ENCODE results near the gene RPL15.
"Not testable (repeated sequence)": the region's sequence is repeated elsewhere in the genome, so short reads cannot be mapped to it uniquely, and the experiment has no call there.

- not testable (repeated sequence) for TF ChIP-seq POLR2AphosphoS5 (IDR thresholded peaks at IDR 0.05; ENCODE audit: low read depth, low read length); POLR2A (IDR thresholded peaks at IDR 0.05; ENCODE audit: low read depth, low read length); TAF1 (IDR thresholded peaks at IDR 0.05; ENCODE audit: low read depth, low read length); PAX5 (IDR thresholded peaks at IDR 0.05; ENCODE audit: insufficient read depth, low read length, severe bottlenecking); SPI1 (IDR thresholded peaks at IDR 0.05; ENCODE audit: low read depth, low read length)
These were observed 1.4 kb downstream of the RPL15 start for GRCh38 chr3:23918331-23918730.

All from GM12891 (cell line).